ENCODE data around the gene TSTD2. TPM values are rescaled to one million over a fixed set of nuclear protein-coding genes. Genes with fewer than 3 reads are reported as not detected.

TSTD2 gene
- polyA plus RNA-seq, 3 donors = 1.2 to 11.4 (median 2.4) TPM

DNA sequence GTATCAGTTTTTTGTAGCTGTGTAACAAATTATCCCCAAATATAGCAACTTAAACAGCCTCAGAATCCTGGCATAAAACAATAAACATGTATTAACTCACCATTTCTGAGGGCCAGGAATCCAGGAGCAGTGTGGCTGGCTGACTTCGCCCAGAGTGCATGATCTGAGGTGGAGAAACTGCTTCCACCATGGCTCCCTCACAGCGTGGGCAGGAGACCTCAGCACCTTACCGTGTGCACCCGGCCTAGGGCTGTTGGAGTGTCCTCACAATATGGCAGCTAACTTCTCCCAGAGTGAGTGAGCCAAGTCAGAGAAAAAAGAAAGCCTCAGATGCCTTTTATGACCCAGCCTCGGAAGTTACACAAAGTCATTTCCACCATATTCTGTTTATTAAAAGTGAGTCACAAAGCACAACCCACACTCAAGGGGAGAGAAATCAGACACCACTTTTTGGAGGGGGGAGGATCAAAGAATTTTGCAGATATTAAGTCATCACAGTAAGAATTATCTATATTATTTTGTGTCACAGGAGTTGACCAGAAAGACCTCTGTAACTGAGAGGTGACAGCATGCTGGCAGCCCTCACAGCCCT is 59.6 kb downstream of the TSTD2 start:
- H3K27ac ChIP-seq (ENCODE audit: low read depth in 1 of 2, low read length in 2 of 2) = no peak overlapping the region
- no peaks in the 10 kb centered on the region for H3K27me3 ChIP-seq (ENCODE audit: control insufficient read depth in 2 of 2, insufficient read depth in 2 of 2, low read length in 2 of 2)
- H2AFZ ChIP-seq (ENCODE audit: insufficient read depth, low read depth, low read length, poor library complexity, severe bottlenecking) = no peak overlapping the region
- no peak overlapping the region for H3K9ac ChIP-seq (ENCODE audit: insufficient read depth, low read length, poor library complexity, severe bottlenecking)
- Mint-ChIP-seq H3K4me1 (peaks cover 18% of the 10 kb centered on the region), H3K9me3 (peaks cover 0 to 6% (median 4%) of the 10 kb centered on the region in 7 donors), H3K36me3 (no peaks in the 10 kb centered on the region), H3K27me3 (ENCODE audit: low read depth in 3 of 3) (peaks cover 0 to 10% (median 5%) of the 10 kb centered on the region in 3 donors), H3K4me3 (no peak overlapping the region), H3K27ac (no peak overlapping the region)
- no peak for DNase-seq
- H3K4me2 ChIP-seq (replicated peaks; ENCODE audit: extremely low read depth, low read length, poor library complexity, severe bottlenecking) = no peak overlapping the region
- 100% methylated on average over 4 of the region's 5 CpGs for WGBS (ENCODE audit: insufficient coverage)
- intact Hi-C loops (cut with micrococcal nuclease) = no loop called here
- no peak for TF ChIP-seq CTCF (IDR thresholded peaks at IDR 0.05)
- peaks cover 10 to 11% of the 10 kb centered on the region in 2 donors for H3K4me1 ChIP-seq (ENCODE audit: control insufficient read depth in 1 of 2, insufficient read depth in 2 of 2, low read length in 2 of 2)
- no peaks in the 10 kb centered on the region for H3K36me3 ChIP-seq (replicated peaks in 1 of 2; ENCODE audit: control insufficient read depth in 1 of 2, insufficient read depth in 2 of 2, low read length in 2 of 2)
- H3K4me3 ChIP-seq (replicated peaks in 1 of 3; ENCODE audit: low read depth in 2 of 3, low read length in 3 of 3) = no peak overlapping the region
- no peaks in the 10 kb centered on the region for H4K20me1 ChIP-seq (ENCODE audit: insufficient read depth, low read length)
- no peaks in the 10 kb centered on the region for H3K79me2 ChIP-seq (ENCODE audit: insufficient read depth, low read length)
- H3K9me3 ChIP-seq (replicated peaks in 1 of 2; ENCODE audit: control insufficient read depth in 1 of 2, insufficient read depth in 1 of 2, low read length in 2 of 2) = no peaks in the 10 kb centered on the region

- Mint-ChIP-seq H3K27me3 (ENCODE audit: low read depth in 3 of 3) (peaks cover 2 to 12% (median 5%) of the 10 kb centered on the region in 3 donors), H3K4me3 (no peak overlapping the region), H3K4me1 (peaks cover 18% of the 10 kb centered on the region), H3K9me3 (peaks cover 0 to 6% (median 4%) of the 10 kb centered on the region in 7 donors), H3K36me3 (no peaks in the 10 kb centered on the region), H3K27ac (no peak overlapping the region)
- no peaks in the 10 kb centered on the region for H3K9me3 ChIP-seq (replicated peaks in 1 of 2; ENCODE audit: control insufficient read depth in 1 of 2, insufficient read depth in 1 of 2, low read length in 2 of 2)
- H3K9ac ChIP-seq (ENCODE audit: insufficient read depth, low read length, poor library complexity, severe bottlenecking) = no peak overlapping the region
- H3K36me3 ChIP-seq (replicated peaks in 1 of 2; ENCODE audit: control insufficient read depth in 1 of 2, insufficient read depth in 2 of 2, low read length in 2 of 2) = no peaks in the 10 kb centered on the region
- H4K20me1 ChIP-seq (ENCODE audit: insufficient read depth, low read length) = no peaks in the 10 kb centered on the region
- H3K27me3 ChIP-seq (ENCODE audit: control insufficient read depth in 2 of 2, insufficient read depth in 2 of 2, low read length in 2 of 2) = no peaks in the 10 kb centered on the region
- no peak for DNase-seq
- TF ChIP-seq CTCF (IDR thresholded peaks at IDR 0.05) = no peak
- intact Hi-C loops (cut with micrococcal nuclease) = no loop called here
- no peak overlapping the region for H3K4me2 ChIP-seq (replicated peaks; ENCODE audit: extremely low read depth, low read length, poor library complexity, severe bottlenecking)
- no peaks in the 10 kb centered on the region for H3K79me2 ChIP-seq (ENCODE audit: insufficient read depth, low read length)
- H2AFZ ChIP-seq (ENCODE audit: insufficient read depth, low read depth, low read length, poor library complexity, severe bottlenecking) = no peak overlapping the region
- no CpG with 5 or more reads among the region's 6 CpGs for WGBS (ENCODE audit: insufficient coverage)
- no peak overlapping the region for H3K27ac ChIP-seq (ENCODE audit: low read depth in 1 of 2, low read length in 2 of 2)
- no peak overlapping the region for H3K4me3 ChIP-seq (replicated peaks in 1 of 3; ENCODE audit: low read depth in 2 of 3, low read length in 3 of 3)
- peaks cover 10 to 11% of the 10 kb centered on the region in 2 donors for H3K4me1 ChIP-seq (ENCODE audit: control insufficient read depth in 1 of 2, insufficient read depth in 2 of 2, low read length in 2 of 2)
Measured at GRCh38 chr9:97572892-97573365, 60.2 kb downstream of the TSTD2 start.
